ENCODE measurements around the gene KRT6A. TPM values are rescaled to one million over a fixed set of nuclear protein-coding genes. Genes with fewer than 3 reads are reported as not detected.

Gene KRT6A
- total RNA-seq, 4 donors from 2014 or later: 0.98 TPM; not detected in 3

DNA sequence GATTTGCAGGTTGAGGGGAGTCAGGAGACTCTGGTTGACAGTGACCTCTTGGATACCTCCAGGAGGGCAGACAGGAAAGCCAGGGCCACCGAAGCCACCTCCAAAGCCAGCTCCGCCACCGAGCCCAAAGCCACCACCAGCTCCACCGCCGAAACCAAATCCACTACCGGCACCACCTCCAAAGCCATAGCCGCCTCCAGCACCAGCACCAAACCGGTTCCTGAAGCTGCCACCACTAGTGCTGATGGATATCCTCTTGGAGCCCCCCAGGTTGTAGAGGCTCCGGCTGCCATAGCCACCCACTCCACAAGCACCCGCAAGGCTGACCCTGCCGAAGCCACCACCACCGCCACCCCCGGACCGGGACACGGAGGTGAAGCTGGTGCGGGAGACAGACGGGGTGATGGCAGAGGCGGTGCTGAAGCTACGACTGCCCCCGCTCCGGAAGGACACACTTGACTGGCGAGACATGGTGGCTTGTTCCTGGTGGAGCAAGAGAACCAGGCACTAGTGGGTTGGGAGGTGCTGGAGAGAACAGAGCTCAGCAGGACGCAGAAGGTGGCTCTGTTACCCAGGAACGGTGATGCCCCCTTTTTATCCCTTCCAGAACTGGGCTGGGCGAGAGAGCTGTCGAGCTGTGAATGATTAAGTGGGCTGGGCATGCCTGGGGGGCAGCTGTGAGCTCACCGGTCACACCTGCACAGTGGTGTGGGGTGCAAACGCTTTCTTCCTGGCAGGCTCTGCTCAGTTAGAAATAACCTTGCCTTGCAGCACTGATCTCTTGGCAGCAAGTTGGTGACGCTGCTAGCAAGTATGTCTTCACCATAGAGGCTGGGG, 27.0 kb upstream of the KRT6A start, which contains the start of gene KRT5:
KRT5 (minus strand) TSS at position 569 of the 837 bp plus-strand sequence; CDS start at position 471, 98 bp downstream.
- TF ChIP-seq, protein P1, sequence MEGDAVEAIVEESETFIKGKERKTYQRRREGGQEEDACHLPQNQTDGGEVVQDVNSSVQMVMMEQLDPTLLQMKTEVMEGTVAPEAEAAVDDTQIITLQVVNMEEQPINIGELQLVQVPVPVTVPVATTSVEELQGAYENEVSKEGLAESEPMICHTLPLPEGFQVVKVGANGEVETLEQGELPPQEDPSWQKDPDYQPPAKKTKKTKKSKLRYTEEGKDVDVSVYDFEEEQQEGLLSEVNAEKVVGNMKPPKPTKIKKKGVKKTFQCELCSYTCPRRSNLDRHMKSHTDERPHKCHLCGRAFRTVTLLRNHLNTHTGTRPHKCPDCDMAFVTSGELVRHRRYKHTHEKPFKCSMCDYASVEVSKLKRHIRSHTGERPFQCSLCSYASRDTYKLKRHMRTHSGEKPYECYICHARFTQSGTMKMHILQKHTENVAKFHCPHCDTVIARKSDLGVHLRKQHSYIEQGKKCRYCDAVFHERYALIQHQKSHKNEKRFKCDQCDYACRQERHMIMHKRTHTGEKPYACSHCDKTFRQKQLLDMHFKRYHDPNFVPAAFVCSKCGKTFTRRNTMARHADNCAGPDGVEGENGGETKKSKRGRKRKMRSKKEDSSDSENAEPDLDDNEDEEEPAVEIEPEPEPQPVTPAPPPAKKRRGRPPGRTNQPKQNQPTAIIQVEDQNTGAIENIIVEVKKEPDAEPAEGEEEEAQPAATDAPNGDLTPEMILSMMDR (IDR thresholded peaks at IDR 0.05; ENCODE audit: low read depth): no peak

DNA sequence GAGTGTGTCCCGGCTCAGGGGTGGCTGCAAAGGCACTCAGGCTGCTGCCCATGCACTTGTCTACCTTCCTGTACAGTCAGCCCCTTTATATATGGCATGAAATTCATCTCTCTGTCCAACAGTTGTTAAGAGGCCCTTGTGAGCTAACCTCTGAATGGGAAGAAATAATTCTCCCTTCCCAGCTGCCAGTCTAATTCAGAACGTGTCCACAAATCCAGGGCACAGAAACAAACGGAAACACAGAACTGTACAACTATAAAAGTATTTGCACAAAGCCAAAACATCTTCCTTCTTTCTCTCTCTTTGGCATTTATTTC, 26.3 kb upstream of the KRT6A start:
- TF ChIP-seq, protein P1 (IDR thresholded peaks at IDR 0.05; ENCODE audit: low read depth): no peak

DNA sequence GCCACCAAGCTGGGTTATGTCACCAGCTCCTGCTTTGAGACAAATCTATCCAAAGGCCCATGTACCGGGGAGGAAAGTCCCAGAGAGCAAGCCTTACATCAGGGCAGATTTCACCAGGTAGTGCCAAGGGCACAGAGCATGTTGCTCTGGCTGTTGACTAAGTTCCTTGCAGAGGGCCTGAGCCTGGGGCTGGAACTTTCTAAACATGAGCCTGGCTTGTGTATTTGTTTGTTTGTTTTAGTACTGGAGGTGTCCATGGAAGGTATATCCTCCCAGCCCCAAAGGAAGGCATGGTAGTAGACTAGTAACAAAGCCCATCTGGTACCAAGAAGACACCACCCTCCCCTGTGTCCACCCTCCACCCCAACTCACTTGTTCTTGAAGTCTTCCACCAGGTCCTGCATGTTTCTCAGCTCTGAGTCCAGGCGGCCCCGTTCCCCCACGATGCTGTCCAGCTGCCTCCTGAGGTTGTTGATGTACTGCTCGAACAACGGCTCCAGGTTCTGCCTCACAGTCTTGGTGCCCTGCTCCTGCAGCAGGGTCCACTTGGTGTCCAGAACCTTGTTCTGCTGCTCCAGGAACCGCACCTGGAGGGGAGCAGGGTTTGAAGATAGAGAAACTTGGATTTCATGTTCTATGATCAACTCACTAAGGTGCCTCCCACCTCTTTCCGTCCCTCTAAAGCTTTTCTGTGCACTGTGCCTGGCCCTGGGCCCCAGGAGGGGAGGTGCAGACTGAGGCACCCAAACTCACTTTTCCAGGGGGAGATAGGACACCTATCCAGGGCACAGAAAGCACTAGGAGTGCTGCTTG, 25.7 kb upstream of the KRT6A start:
- TF ChIP-seq, protein P1 (IDR thresholded peaks at IDR 0.05; ENCODE audit: low read depth): no peak

DNA sequence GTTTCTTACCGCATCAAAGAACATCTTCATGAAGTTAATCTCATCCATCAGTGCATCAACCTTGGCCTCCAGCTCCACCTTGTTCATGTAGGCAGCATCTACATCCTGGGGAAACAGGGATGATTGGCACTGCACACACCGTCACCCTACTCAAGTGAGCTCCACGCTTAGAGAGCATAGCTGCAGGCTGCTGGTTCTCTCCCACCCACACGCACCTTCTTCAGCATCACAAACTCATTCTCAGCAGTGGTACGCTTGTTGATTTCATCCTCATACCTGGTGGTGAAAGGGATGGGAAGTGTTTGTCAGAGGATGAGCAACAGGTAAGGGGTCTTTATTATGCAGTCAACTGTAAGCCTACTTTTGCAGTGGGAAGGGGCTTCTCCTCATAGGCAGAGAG, 24.8 kb upstream of the KRT6A start:
- TF ChIP-seq, protein P1 (IDR thresholded peaks at IDR 0.05; ENCODE audit: low read depth): no peak

DNA sequence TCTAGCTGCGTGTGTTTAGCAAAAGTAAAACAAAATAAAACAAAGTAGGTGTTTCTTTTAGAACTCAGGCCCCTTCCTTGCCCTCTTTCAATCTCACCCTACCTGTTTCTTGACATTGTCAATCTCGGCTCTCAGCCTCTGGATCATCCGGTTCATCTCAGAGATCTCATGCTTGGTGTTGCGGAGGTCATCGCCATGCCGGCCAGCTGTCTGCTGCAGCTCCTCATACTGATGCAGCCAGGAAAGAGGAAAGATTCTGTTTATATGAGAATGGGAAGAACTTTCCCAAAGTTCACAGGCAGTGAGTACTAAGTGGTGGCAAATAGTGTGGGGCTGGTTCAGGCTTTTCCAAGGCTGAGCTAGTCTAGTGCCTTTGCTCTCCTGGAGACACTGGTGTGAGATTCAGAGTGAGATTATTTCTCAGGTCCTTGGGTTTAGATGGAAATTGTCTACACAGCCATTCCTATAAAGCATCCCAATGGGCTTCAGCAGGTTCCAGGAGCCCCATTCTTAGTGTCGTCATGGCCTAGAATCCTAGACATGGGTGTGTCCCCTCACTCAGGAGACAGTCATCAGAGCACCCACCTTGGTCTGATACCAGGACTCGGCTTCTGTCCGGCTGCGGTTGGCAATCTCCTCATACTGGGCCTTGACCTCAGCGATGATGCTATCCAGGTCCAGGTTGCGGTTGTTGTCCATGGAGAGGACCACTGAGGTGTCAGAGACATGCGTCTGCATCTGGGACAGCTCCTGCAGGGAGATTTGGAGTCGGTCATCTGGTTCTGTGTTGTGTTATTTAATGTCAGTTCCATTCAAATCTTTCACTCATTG, 24.2 kb upstream of the KRT6A start:
- TF ChIP-seq, protein P1 (IDR thresholded peaks at IDR 0.05; ENCODE audit: low read depth): no peak

DNA sequence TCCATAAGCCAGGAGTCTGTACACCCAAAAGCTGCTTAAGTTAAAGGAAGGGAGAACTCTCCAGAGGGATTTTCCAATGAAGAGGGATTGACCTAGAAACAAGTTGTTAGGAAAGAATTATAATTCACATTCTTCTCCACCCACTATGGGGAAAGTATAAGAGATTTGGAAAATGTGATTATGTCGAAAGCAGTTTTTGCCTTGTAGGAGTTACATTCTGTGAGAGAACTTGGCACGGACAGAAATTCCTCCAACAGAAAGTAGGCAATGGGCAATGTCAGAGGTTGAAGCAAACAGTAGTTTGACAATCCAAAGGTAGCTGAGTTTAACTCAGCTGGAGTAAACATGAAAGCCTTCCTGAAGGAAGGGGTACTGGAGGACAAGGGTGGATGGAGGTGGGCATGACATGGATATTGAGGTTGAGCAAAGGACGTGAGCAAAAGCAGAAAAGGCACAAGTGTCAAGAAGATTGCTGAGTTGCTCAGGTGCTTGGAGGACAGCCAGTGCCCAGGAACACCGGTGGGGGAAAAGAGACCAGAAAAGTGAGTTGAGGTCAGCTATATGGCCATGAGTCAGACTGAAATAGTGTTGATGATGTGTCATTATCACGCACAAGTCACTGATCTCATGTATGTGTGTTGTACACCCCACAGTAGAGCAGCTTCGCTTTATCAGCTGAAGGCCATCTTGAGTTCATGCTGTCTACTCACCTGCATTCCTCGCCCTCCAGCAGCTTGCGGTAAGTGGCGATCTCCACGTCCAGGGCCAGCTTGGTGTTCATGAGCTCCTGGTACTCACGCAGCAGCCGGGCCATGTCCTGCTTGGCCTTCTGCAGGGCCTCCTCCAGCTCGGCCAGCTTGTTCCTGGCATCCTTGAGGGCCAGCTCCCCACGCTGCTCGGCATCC, 23.1 kb upstream of the KRT6A start:
- TF ChIP-seq, protein P1 (IDR thresholded peaks at IDR 0.05; ENCODE audit: low read depth): no peak
